ENCODE measurements around the gene ACTRT2.

ACTRT2 gene

GRCh38 chr1:2983319-2983705 lies 38.0 kb upstream of the ACTRT2 start:
- FAIRE-seq: no peak
- DNase-seq (ENCODE audit: insufficient read length, low spot score): no peak

- DNase-seq (ENCODE audit: insufficient read length, low spot score) (no peak), FAIRE-seq (no peak)
These were observed 37.4 kb upstream of the ACTRT2 start for GRCh38 chr1:2983706-2984398.

- FAIRE-seq (no peak), DNase-seq (ENCODE audit: insufficient read length, low spot score) (no peak)
These were observed 36.7 kb upstream of the ACTRT2 start for GRCh38 chr1:2984399-2985061.

GRCh38 chr1:2985067-2985561 lies 36.2 kb upstream of the ACTRT2 start:
- FAIRE-seq (no peak), DNase-seq (ENCODE audit: insufficient read length, low spot score) (no peak)

GRCh38 chr1:2985694-2986548 lies 35.3 kb upstream of the ACTRT2 start:
- DNase-seq (ENCODE audit: insufficient read length, low spot score) (no peak), FAIRE-seq (no peak)

- FAIRE-seq: no peak
- no peak for DNase-seq (ENCODE audit: insufficient read length, low spot score)
These were observed 34.5 kb upstream of the ACTRT2 start for GRCh38 chr1:2986549-2987305.

- FAIRE-seq (no peak), DNase-seq (ENCODE audit: insufficient read length, low spot score) (no peak)
These were observed 33.5 kb upstream of the ACTRT2 start for GRCh38 chr1:2987773-2988172.

- FAIRE-seq (no peak), DNase-seq (ENCODE audit: insufficient read length, low spot score) (no peak)
These were observed 33.0 kb upstream of the ACTRT2 start for GRCh38 chr1:2988256-2988655.

- FAIRE-seq: no peak
- no peak for DNase-seq (ENCODE audit: insufficient read length, low spot score)
These were observed 32.1 kb upstream of the ACTRT2 start for GRCh38 chr1:2989185-2989584.

- no peak for DNase-seq (ENCODE audit: insufficient read length, low spot score)
- no peak for FAIRE-seq
These were observed 31.3 kb upstream of the ACTRT2 start for GRCh38 chr1:2989976-2990375.

- no peak for FAIRE-seq
- DNase-seq (ENCODE audit: insufficient read length, low spot score): no peak
These were observed 30.7 kb upstream of the ACTRT2 start for GRCh38 chr1:2990376-2991115.

- FAIRE-seq: no peak
- no peak for DNase-seq (ENCODE audit: insufficient read length, low spot score)
These were observed 29.3 kb upstream of the ACTRT2 start for GRCh38 chr1:2991753-2992495.

GRCh38 chr1:2998503-2999100 lies 22.7 kb upstream of the ACTRT2 start:
- FAIRE-seq (no peak), DNase-seq (ENCODE audit: insufficient read length, low spot score) (no peak)

- no peak for FAIRE-seq
These were observed 22.1 kb upstream of the ACTRT2 start for GRCh38 chr1:2999138-2999537.

GRCh38 chr1:2999571-2999970 lies 21.7 kb upstream of the ACTRT2 start:
- no peak for FAIRE-seq
- DNase-seq (ENCODE audit: insufficient read length, low spot score): no peak

More at GRCh38 chr1:2999138-2999537, 22.1 kb upstream of the ACTRT2 start:
- DNase-seq (ENCODE audit: insufficient read length, low spot score): no peak

- DNase-seq (ENCODE audit: insufficient read length, low spot score) (no peak), FAIRE-seq (no peak)
These were observed 21.1 kb upstream of the ACTRT2 start for GRCh38 chr1:3000214-3000613.

- DNase-seq (ENCODE audit: insufficient read length, low spot score): no peak
- no peak for FAIRE-seq
These were observed 20.4 kb upstream of the ACTRT2 start for GRCh38 chr1:3000671-3001470.
